A673 (cell line): ENCODE data around the gene SNRPD1. TPM values are rescaled to one million over a fixed set of nuclear protein-coding genes. Genes with fewer than 3 reads are reported as not detected.

ENCODE experiments used
- Bru-seq: library from RNA; stranded (reverse); fragments of 400-500 nt; gene quantifications from one replicate; lab custom pipeline; 2021; lab: Mats Ljungman, UMichigan
- BruChase-seq, 2 experiments: library from RNA; stranded (reverse); fragments of 400-500 nt; gene quantifications; one replicate each; lab custom pipeline; 2021; lab: Mats Ljungman, UMichigan
- BruUV-seq: library from RNA; stranded (reverse); fragments of 400-500 nt; replicated peaks from 2 replicates; lab custom pipeline; 2021; lab: Mats Ljungman, UMichigan
- CTCF ChIA-PET: fragments of 300-600 bp; sonication (Branson Sonifier 250); formaldehyde crosslinking; loops from one replicate; lab custom pipeline; 2022; ENCODE audit warnings: antibody characterized with exemption; lab: Charles Lee
- POLR2A ChIA-PET: fragments of 300-600 bp; sonication (Branson Sonifier 250); formaldehyde crosslinking; loops from one replicate; lab custom pipeline; 2022; ENCODE audit warnings: antibody characterized with exemption; ENCODE audit not compliant: low non-redundant PET; lab: Charles Lee
- DNase-seq: peaks from one replicate; pipeline ENCODE4 v3.0.0-alpha.2; 2015; ENCODE audit warnings: low spot score
- H3K27ac ChIP-seq: fragments of 200-600 bp; sonication (generic); 2 replicates; pipeline ENCODE4 v1.5.1; 2016; ENCODE audit warnings: mixed run types, low read depth, mild to moderate bottlenecking, mixed read lengths, antibody characterized with exemption, low read length; ENCODE audit not compliant: poor library complexity, severe bottlenecking
- H3K27me3 ChIP-seq: fragments of 200-600 bp; sonication (generic); replicated peaks from 2 replicates; pipeline ENCODE4 v1.6.1; 2017; ENCODE audit warnings: mixed run types, low read depth, mild to moderate bottlenecking, mixed read lengths, antibody characterized with exemption, low read length; ENCODE audit not compliant: insufficient read depth, poor library complexity
- H3K36me3 ChIP-seq: fragments of 200-600 bp; sonication (generic); 2 replicates; pipeline ENCODE4 v1.6.1; 2016; ENCODE audit warnings: mixed run types, mild to moderate bottlenecking, mixed read lengths, antibody characterized with exemption, low read length; ENCODE audit not compliant: insufficient read depth, poor library complexity, severe bottlenecking
- H3K4me1 ChIP-seq: fragments of 200-600 bp; sonication (generic); 2 replicates; pipeline ENCODE4 v1.6.1; 2017; ENCODE audit warnings: mixed run types, mild to moderate bottlenecking, mixed read lengths, antibody characterized with exemption, low read length; ENCODE audit not compliant: insufficient read depth, poor library complexity, severe bottlenecking
- H3K4me3 ChIP-seq: fragments of 200-600 bp; sonication (generic); 2 replicates; pipeline ENCODE4 v1.5.1; 2016; ENCODE audit warnings: low read depth, mixed run types, mild to moderate bottlenecking, mixed read lengths, low read length; ENCODE audit not compliant: poor library complexity, severe bottlenecking
- H3K9me3 ChIP-seq: fragments of 200-600 bp; sonication (generic); 2 replicates; pipeline ENCODE4 v1.6.1; 2016; ENCODE audit warnings: mixed run types, low read depth, mild to moderate bottlenecking, mixed read lengths, antibody characterized with exemption, low read length; ENCODE audit not compliant: poor library complexity, severe bottlenecking
- EZH2 ChIP-seq: fragments of 200-600 bp; sonication (generic); IDR thresholded peaks from 2 replicates; pipeline ENCODE4 v1.6.1; 2017; ENCODE audit warnings: borderline replicate concordance, low read depth, mild to moderate bottlenecking, mixed read lengths, antibody characterized with exemption, low read length; ENCODE audit not compliant: poor library complexity, severe bottlenecking
- intact Hi-C: fragments of 100-400 bp; cut with micrococcal nuclease; formaldehyde crosslinking; loops from one replicate; pipeline ENCODE4 v1.10.0; 2022; ENCODE audit not compliant: unreplicated experiment
- long read RNA-seq: library from polyadenylated mRNA; stranded (forward); transcript quantifications from one replicate; pipeline ENCODE4 v2.0.0, GENCODE V29; 2022
- total RNA-seq: library from RNA; stranded (reverse); gene quantifications from 2 replicates; pipeline ENCODE4 v1.2.3, GENCODE V29; 2021
- TF ChIP-seq, protein P1 (sequence below): fragments of 300-800, 200-600 bp; sonication (generic); conservative IDR thresholded peaks from 2 replicates; pipeline ENCODE4 v1.5.1; 2017; ENCODE audit warnings: low read depth, mild to moderate bottlenecking, antibody characterized with exemption, low read length, moderate library complexity, mixed read lengths

The SNRPD1 gene
- total RNA-seq (164 and 167 TPM in 2 replicates), Bru-seq, nascent RNA (percentile 97 among the genes with signal in this experiment), BruChase-seq, experiment 1, labeled RNA remaining after a 2-hour chase (percentile 94 among the genes with signal in this experiment), BruChase-seq, experiment 2, labeled RNA remaining after a 6-hour chase (percentile 97 among the genes with signal in this experiment)
- long read RNA-seq, full-length matches to known transcripts, result 296 of 332 reads
- long read RNA-seq, partial matches to known transcripts, result 19 of 332 reads
- long read RNA-seq, other reads (novel, unspliced or antisense), result 17 of 332 reads

DNA sequence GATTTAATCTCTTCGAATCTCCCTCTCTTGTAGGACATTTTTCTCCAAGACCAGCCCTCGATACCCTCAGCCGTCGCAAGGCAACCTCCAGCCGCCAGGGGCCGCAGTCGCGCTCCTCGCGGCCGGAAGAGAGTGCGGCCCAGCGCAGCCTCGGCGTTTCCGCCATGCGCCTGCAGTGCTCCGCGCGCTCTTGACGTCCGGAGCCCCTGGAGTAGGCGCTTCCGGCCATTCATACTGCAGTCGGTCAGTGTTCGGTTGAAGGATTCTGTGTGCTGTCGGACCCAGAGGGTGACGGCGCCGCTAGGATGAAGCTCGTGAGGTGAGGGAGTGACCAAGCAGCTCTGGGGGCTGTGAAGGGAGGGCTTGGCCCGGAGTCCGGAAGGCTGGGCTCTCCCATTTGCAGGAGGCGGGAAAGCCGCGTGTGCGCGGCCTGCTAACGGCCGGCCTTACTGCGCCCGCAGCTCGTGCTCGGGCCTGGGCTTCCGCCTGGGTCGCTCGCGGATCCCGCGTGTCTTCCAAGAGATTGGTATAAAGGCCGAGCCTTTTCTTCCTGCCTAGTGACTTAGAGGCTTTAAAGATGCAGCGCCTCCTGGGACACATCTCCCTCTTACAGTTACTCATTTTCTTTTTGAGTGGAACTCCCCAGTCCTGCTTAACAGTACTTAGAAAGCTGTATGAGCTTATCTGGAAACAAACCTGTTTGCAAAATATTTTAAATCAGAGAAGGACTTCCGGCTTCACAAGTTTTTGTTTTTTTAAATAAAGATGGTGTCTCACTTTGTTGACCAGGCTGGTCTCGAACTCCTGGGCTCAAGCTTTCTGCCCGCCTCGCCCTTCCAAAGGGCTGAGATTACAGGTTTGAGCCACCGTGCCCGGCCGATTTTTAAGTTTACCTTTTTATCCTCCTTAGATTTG lies at the start of gene SNRPD1:
Gene SNRPD1, plus strand, starts transcription at position 190 of the 915 bp plus-strand sequence. Its CDS starts 116 bp downstream, at position 306.
- Histone ChIP-seq H3K4me3 (peak within 1 kb of the TSS; percentile 67), H3K36me3 (peaks cover 21% of the 10 kb centered on the region), H3K4me1 (no peaks in the 10 kb centered on the region), H3K9me3 (no peaks in the 10 kb centered on the region), H3K27me3 (no peaks in the 10 kb centered on the region), H3K27ac (peak within 1 kb of the TSS; percentile 93)
- intact Hi-C loops, result loop anchor here (1.0 to 10.0 kb wide), 4 partner anchors 12 to 422 kb away; partner anchors contain the start of genes ABHD3, ESCO1 and MIB1
- ChIA-PET POLR2A (no interaction called here), CTCF (interaction anchor here (4.2 kb wide), 1 partner anchor 11 kb away, joined by 15 read pairs; the partner anchor contains the start of gene ESCO1)
- TF ChIP-seq, protein P1, sequence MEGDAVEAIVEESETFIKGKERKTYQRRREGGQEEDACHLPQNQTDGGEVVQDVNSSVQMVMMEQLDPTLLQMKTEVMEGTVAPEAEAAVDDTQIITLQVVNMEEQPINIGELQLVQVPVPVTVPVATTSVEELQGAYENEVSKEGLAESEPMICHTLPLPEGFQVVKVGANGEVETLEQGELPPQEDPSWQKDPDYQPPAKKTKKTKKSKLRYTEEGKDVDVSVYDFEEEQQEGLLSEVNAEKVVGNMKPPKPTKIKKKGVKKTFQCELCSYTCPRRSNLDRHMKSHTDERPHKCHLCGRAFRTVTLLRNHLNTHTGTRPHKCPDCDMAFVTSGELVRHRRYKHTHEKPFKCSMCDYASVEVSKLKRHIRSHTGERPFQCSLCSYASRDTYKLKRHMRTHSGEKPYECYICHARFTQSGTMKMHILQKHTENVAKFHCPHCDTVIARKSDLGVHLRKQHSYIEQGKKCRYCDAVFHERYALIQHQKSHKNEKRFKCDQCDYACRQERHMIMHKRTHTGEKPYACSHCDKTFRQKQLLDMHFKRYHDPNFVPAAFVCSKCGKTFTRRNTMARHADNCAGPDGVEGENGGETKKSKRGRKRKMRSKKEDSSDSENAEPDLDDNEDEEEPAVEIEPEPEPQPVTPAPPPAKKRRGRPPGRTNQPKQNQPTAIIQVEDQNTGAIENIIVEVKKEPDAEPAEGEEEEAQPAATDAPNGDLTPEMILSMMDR, result peak; percentile 96
- TF ChIP-seq EZH2, result no peak
- DNase-seq, result peak; percentile 96
- TSS peak; percentile 73 for BruUV-seq

DNA sequence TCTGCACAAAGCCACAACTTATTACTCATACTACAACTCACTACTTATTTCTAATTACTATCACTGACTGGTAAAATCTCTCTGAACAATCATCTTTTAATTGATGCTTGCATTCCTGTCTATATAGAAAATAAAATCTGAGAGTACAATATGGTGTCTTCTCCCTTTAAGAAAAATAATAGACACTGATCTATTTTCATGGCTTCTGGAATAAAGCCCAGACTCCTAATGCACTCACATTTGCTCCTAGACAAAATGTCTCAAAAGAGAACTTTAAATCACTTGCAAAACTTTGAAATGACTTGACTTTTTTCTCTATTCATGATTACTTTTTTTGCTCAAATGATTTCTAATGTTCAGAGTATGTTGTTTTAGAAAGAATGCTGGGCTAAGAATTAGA lies 40.3 kb upstream of the SNRPD1 start:
- Histone ChIP-seq H3K9me3 (no peaks in the 10 kb centered on the region), H3K36me3 (peaks cover 32% of the 10 kb centered on the region), H3K4me1 (no peaks in the 10 kb centered on the region), H3K27me3 (no peaks in the 10 kb centered on the region), H3K4me3 (no peak overlapping the region), H3K27ac (no peak overlapping the region)
- intact Hi-C loops, result no loop called here
- peak; percentile 11 for DNase-seq
- TF ChIP-seq, protein P1, result no peak
- no peak for TF ChIP-seq EZH2
- ChIA-PET CTCF (no interaction called here), POLR2A (no interaction called here)
- BruUV-seq, result no TSS peak

DNA sequence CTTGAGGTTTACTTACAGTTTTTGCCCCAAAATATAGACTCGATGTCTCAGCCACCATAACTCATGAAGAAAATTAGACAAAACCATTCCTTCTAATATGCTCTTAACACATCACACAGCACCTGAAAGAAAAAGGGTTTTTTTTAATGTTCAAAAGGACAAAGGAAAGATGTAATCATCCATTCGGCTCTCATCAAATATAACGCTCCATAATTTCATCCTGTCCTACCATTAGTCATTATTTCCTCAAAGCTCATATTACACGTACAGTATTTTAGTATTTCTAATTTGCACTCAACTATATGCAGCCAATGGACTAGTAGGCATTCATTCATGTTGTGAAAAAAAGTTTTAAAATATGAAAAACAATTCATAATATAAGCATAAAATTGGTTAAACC lies 36.5 kb upstream of the SNRPD1 start:
- ChIA-PET POLR2A (interaction anchor here (0.9 kb wide), 1 partner anchor 167 kb away, joined by 4 read pairs; no protein-coding TSS in a partner anchor), CTCF (no interaction called here)
- H3K4me3 ChIP-seq, result no peak overlapping the region
- no peaks in the 10 kb centered on the region for H3K9me3 ChIP-seq
- intact Hi-C loops, result no loop called here
- no TSS peak for BruUV-seq
- H3K27me3 ChIP-seq, result no peaks in the 10 kb centered on the region
- no peak for DNase-seq
- peaks cover 32% of the 10 kb centered on the region for H3K36me3 ChIP-seq
- H3K4me1 ChIP-seq, result no peaks in the 10 kb centered on the region
- TF ChIP-seq EZH2, result no peak
- TF ChIP-seq, protein P1, result no peak
- no peak overlapping the region for H3K27ac ChIP-seq
